ENCODE data around the gene CTSZ.
"Not testable (repeated sequence)": the region's sequence is repeated elsewhere in the genome, so short reads cannot be mapped to it uniquely, and the experiment has no call there.

The CTSZ gene

GRCh38 chr20:58976061-58976730, 30.9 kb downstream of the CTSZ start:
- Histone ChIP-seq H3K27me3 (ENCODE audit: control insufficient read depth, insufficient read depth, low read length) (no peaks in the 10 kb centered on the region), H3K9ac (ENCODE audit: low read depth, low read length) (no peak overlapping the region), H3K27ac (ENCODE audit: low read depth, low read length) (no peak overlapping the region), H3K9me3 (ENCODE audit: control insufficient read depth, insufficient read depth, low read length) (no peaks in the 10 kb centered on the region), H3K36me3 (ENCODE audit: control insufficient read depth, insufficient read depth, low read length) (no peaks in the 10 kb centered on the region), H3K4me1 (ENCODE audit: control insufficient read depth, insufficient read depth, low read length) (peaks cover 5% of the 10 kb centered on the region; the same call in 1 of the 2 replicates), H3K4me3 (ENCODE audit: low read depth, low read length) (no peak overlapping the region)

GRCh38 chr20:58975353-58975752, 31.7 kb downstream of the CTSZ start:
- Histone ChIP-seq H3K4me3 (ENCODE audit: low read depth, low read length) (no peak overlapping the region), H3K27me3 (ENCODE audit: control insufficient read depth, insufficient read depth, low read length) (no peaks in the 10 kb centered on the region), H3K9ac (ENCODE audit: low read depth, low read length) (no peak overlapping the region)

GRCh38 chr20:58973866-58974265, 33.2 kb downstream of the CTSZ start:
- H3K9ac ChIP-seq (ENCODE audit: low read depth, low read length), result no peak overlapping the region
- H3K36me3 ChIP-seq (ENCODE audit: control insufficient read depth, insufficient read depth, low read length), result no peaks in the 10 kb centered on the region
- H3K9me3 ChIP-seq (ENCODE audit: control insufficient read depth, insufficient read depth, low read length), result no peaks in the 10 kb centered on the region
- peaks cover 4% of the 10 kb centered on the region; the same call in 1 of the 2 replicates for H3K4me1 ChIP-seq (ENCODE audit: control insufficient read depth, insufficient read depth, low read length)
- no peak overlapping the region for H3K27ac ChIP-seq (ENCODE audit: low read depth, low read length)
- no peaks in the 10 kb centered on the region for H3K27me3 ChIP-seq (ENCODE audit: control insufficient read depth, insufficient read depth, low read length)
- no peak overlapping the region for H3K4me3 ChIP-seq (ENCODE audit: low read depth, low read length)

More at GRCh38 chr20:58975353-58975752, 31.7 kb downstream of the CTSZ start:
- H3K27ac ChIP-seq (ENCODE audit: low read depth, low read length), result no peak overlapping the region
- peaks cover 5% of the 10 kb centered on the region; the same call in 1 of the 2 replicates for H3K4me1 ChIP-seq (ENCODE audit: control insufficient read depth, insufficient read depth, low read length)
- H3K36me3 ChIP-seq (ENCODE audit: control insufficient read depth, insufficient read depth, low read length), result no peaks in the 10 kb centered on the region
- no peaks in the 10 kb centered on the region for H3K9me3 ChIP-seq (ENCODE audit: control insufficient read depth, insufficient read depth, low read length)

GRCh38 chr20:58973179-58973578, 33.9 kb downstream of the CTSZ start:
- H3K36me3 ChIP-seq (ENCODE audit: control insufficient read depth, insufficient read depth, low read length), result no peaks in the 10 kb centered on the region
- no peak overlapping the region for H3K27ac ChIP-seq (ENCODE audit: low read depth, low read length)
- H3K9me3 ChIP-seq (ENCODE audit: control insufficient read depth, insufficient read depth, low read length), result no peaks in the 10 kb centered on the region
- no peak overlapping the region for H3K4me3 ChIP-seq (ENCODE audit: low read depth, low read length)
- no peaks in the 10 kb centered on the region for H3K27me3 ChIP-seq (ENCODE audit: control insufficient read depth, insufficient read depth, low read length)
- H3K9ac ChIP-seq (ENCODE audit: low read depth, low read length), result no peak overlapping the region
- no peaks in the 10 kb centered on the region for H3K4me1 ChIP-seq (ENCODE audit: control insufficient read depth, insufficient read depth, low read length)

- no peak overlapping the region for H3K27ac ChIP-seq (ENCODE audit: low read depth, low read length)
- no peaks in the 10 kb centered on the region for H3K36me3 ChIP-seq (ENCODE audit: control insufficient read depth, insufficient read depth, low read length)
- H3K4me1 ChIP-seq (ENCODE audit: control insufficient read depth, insufficient read depth, low read length), result no peaks in the 10 kb centered on the region
- no peaks in the 10 kb centered on the region for H3K9me3 ChIP-seq (ENCODE audit: control insufficient read depth, insufficient read depth, low read length)
- no peak overlapping the region for H3K4me3 ChIP-seq (ENCODE audit: low read depth, low read length)
- H3K9ac ChIP-seq (ENCODE audit: low read depth, low read length), result no peak overlapping the region
- H3K27me3 ChIP-seq (ENCODE audit: control insufficient read depth, insufficient read depth, low read length), result no peaks in the 10 kb centered on the region
These were observed 35.6 kb downstream of the CTSZ start for GRCh38 chr20:58971429-58971828.

GRCh38 chr20:58970146-58970545, 36.9 kb downstream of the CTSZ start:
- Histone ChIP-seq H3K27me3 (ENCODE audit: control insufficient read depth, insufficient read depth, low read length) (no peaks in the 10 kb centered on the region), H3K36me3 (ENCODE audit: control insufficient read depth, insufficient read depth, low read length) (no peaks in the 10 kb centered on the region), H3K9me3 (ENCODE audit: control insufficient read depth, insufficient read depth, low read length) (no peaks in the 10 kb centered on the region), H3K4me1 (ENCODE audit: control insufficient read depth, insufficient read depth, low read length) (no peaks in the 10 kb centered on the region), H3K9ac (ENCODE audit: low read depth, low read length) (no peak overlapping the region), H3K27ac (ENCODE audit: low read depth, low read length) (no peak overlapping the region), H3K4me3 (ENCODE audit: low read depth, low read length) (no peak overlapping the region)

GRCh38 chr20:58969439-58969838, 37.6 kb downstream of the CTSZ start:
- no peak overlapping the region for H3K4me3 ChIP-seq (ENCODE audit: low read depth, low read length)
- no peak overlapping the region for H3K27ac ChIP-seq (ENCODE audit: low read depth, low read length)
- H3K4me1 ChIP-seq (ENCODE audit: control insufficient read depth, insufficient read depth, low read length), result no peaks in the 10 kb centered on the region
- no peaks in the 10 kb centered on the region for H3K27me3 ChIP-seq (ENCODE audit: control insufficient read depth, insufficient read depth, low read length)
- no peak overlapping the region for H3K9ac ChIP-seq (ENCODE audit: low read depth, low read length)
- no peaks in the 10 kb centered on the region for H3K9me3 ChIP-seq (ENCODE audit: control insufficient read depth, insufficient read depth, low read length)
- H3K36me3 ChIP-seq (ENCODE audit: control insufficient read depth, insufficient read depth, low read length), result no peaks in the 10 kb centered on the region

- H3K4me1 ChIP-seq (ENCODE audit: control insufficient read depth, insufficient read depth, low read length), result no peaks in the 10 kb centered on the region
- no peak overlapping the region for H3K27ac ChIP-seq (ENCODE audit: low read depth, low read length)
- no peaks in the 10 kb centered on the region for H3K27me3 ChIP-seq (ENCODE audit: control insufficient read depth, insufficient read depth, low read length)
- H3K9ac ChIP-seq (ENCODE audit: low read depth, low read length), result no peak overlapping the region
- no peak overlapping the region for H3K4me3 ChIP-seq (ENCODE audit: low read depth, low read length)
- H3K36me3 ChIP-seq (ENCODE audit: control insufficient read depth, insufficient read depth, low read length), result no peaks in the 10 kb centered on the region
- H3K9me3 ChIP-seq (ENCODE audit: control insufficient read depth, insufficient read depth, low read length), result no peaks in the 10 kb centered on the region
These were observed 39.2 kb downstream of the CTSZ start for GRCh38 chr20:58967652-58968429.

- Histone ChIP-seq H3K27ac (ENCODE audit: low read depth, low read length) (no peak overlapping the region), H3K27me3 (ENCODE audit: control insufficient read depth, insufficient read depth, low read length) (no peaks in the 10 kb centered on the region), H3K36me3 (ENCODE audit: control insufficient read depth, insufficient read depth, low read length) (no peaks in the 10 kb centered on the region), H3K4me1 (ENCODE audit: control insufficient read depth, insufficient read depth, low read length) (no peaks in the 10 kb centered on the region), H3K9me3 (ENCODE audit: control insufficient read depth, insufficient read depth, low read length) (no peaks in the 10 kb centered on the region), H3K4me3 (ENCODE audit: low read depth, low read length) (no peak overlapping the region), H3K9ac (ENCODE audit: low read depth, low read length) (no peak overlapping the region)
These were observed 41.6 kb downstream of the CTSZ start for GRCh38 chr20:58965270-58966064.

- not testable (repeated sequence) for H3K36me3 ChIP-seq (ENCODE audit: control insufficient read depth, insufficient read depth, low read length); H3K9ac ChIP-seq (ENCODE audit: low read depth, low read length); H3K4me1 ChIP-seq (ENCODE audit: control insufficient read depth, insufficient read depth, low read length); H3K4me3 ChIP-seq (ENCODE audit: low read depth, low read length); H3K27me3 ChIP-seq (ENCODE audit: control insufficient read depth, insufficient read depth, low read length); H3K27ac ChIP-seq (ENCODE audit: low read depth, low read length); H3K9me3 ChIP-seq (ENCODE audit: control insufficient read depth, insufficient read depth, low read length)
These were observed 43.1 kb downstream of the CTSZ start for GRCh38 chr20:58963922-58964321.
